AG09319 (cell line): Measurements from ENCODE around the gene STIM2.
"Not testable (repeated sequence)": the region's sequence is repeated elsewhere in the genome, so short reads cannot be mapped to it uniquely, and the experiment has no call there.

Source experiments
- DNase-seq: peaks from one replicate; pipeline ENCODE4 v3.0.0-alpha.2; 2010; ENCODE audit warnings: low read depth; ENCODE audit errors: extremely low read depth
- TF ChIP-seq, protein P1 (sequence below): IDR thresholded peaks from 2 replicates; pipeline ENCODE4 v1.5.1; 2011; ENCODE audit warnings: low read depth, mild to moderate bottlenecking, inconsistent platforms, low read length, moderate library complexity

The STIM2 gene

DNA sequence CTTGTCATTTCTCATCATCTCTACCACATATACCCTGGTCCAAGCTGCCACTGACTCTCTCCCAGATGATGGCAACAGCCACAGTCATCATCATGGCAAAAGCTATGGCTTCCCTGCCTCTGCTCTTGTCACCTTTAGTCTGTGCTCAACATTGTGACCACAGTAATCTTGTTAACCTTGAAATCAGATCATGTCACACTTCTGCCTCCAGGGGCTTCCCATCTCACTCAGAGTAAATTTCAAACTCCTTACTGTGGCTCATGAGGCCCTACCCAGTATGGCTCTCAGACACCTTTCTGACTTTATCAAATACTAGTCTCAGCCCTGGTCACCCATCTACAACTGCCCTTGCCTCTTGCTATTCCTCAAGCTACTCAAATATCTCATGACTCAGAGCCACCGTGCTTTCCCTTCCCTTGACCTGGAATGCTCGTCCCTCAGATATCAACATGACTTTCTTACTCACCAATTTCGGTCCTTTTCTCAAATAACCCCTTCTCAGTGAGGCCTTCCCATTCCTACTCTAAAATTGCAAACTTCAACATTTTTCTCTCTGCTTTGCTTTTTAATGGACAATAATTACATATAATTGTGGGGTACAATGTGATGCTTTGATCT, 41.1 kb upstream of the STIM2 start:
- TF ChIP-seq, protein P1, sequence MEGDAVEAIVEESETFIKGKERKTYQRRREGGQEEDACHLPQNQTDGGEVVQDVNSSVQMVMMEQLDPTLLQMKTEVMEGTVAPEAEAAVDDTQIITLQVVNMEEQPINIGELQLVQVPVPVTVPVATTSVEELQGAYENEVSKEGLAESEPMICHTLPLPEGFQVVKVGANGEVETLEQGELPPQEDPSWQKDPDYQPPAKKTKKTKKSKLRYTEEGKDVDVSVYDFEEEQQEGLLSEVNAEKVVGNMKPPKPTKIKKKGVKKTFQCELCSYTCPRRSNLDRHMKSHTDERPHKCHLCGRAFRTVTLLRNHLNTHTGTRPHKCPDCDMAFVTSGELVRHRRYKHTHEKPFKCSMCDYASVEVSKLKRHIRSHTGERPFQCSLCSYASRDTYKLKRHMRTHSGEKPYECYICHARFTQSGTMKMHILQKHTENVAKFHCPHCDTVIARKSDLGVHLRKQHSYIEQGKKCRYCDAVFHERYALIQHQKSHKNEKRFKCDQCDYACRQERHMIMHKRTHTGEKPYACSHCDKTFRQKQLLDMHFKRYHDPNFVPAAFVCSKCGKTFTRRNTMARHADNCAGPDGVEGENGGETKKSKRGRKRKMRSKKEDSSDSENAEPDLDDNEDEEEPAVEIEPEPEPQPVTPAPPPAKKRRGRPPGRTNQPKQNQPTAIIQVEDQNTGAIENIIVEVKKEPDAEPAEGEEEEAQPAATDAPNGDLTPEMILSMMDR = no peak
- no peak for DNase-seq

GRCh38 chr4:26820346-26820745, 40.3 kb upstream of the STIM2 start:
- no peak for DNase-seq
- TF ChIP-seq, protein P1 = no peak

GRCh38 chr4:26821031-26821430, 39.6 kb upstream of the STIM2 start:
- no peak for DNase-seq
- TF ChIP-seq, protein P1 = no peak

- TF ChIP-seq, protein P1 = no peak
- no peak for DNase-seq
Observed at GRCh38 chr4:26821677-26822503, 38.8 kb upstream of the STIM2 start.

DNA sequence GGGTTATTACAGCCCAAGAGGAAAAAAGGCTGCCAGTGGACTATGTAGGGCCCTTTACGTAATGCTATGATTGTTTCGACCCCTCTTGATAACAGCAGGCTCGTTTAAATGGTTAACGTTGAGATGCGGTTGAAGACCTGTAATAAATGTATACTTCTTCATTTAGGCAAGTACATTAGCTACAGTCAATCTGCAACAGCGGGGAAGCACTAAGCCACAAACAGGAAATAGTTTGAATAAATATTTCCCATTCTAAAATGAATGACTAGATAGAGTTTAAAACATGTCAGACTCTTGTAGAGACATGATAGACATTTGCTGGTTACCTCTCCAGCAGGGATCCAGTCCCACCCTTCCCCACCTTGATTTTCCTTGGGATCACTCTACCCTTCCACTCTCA, 38.1 kb upstream of the STIM2 start:
- TF ChIP-seq, protein P1 = no peak
- no peak for DNase-seq

DNA sequence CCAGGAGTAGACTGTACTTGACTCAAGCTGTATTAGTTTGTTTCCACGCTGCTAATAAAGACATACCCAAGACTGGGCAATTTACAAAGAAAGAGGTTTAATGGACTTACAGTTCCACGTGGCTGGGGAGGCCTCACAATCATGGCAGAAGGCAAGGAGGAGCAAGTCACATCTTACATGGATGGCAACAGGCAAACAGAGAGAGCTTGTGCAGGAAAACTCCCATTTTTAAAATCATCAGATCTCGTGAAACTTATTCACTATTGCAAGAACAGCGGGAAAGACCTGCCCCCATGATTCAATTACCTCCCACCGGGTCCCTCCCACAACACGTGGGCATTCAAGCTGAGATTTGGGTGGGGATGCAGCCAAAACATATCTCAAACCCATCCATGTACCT, 37.7 kb upstream of the STIM2 start:
- not testable (repeated sequence) for DNase-seq

GRCh38 chr4:26823583-26823982, 37.1 kb upstream of the STIM2 start:
- TF ChIP-seq, protein P1 = no peak
- no peak for DNase-seq

DNA sequence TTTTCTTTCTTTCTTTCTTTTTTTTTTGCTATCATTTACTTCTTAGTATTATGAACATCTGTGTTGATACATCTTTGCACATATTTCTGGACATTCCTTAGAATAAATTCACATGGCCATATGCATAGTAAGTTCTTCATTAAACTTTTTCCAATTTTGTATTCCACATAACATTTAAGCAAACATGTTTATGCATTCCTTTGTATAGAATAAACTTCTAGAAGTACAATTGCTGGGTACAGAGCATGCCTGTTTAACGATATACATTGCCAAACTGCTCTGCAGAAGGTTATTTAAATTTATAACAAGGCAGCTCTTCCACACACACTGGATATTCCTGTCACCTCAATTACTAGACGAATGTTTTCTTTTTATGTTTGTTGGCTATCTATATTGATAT, 36.0 kb upstream of the STIM2 start:
- TF ChIP-seq, protein P1 = no peak
- DNase-seq = no peak
